B cell (primary cell): ENCODE measurements around the gene MDGA2.

Experiments used
- EZH2 ChIP-seq: IDR thresholded peaks from 2 replicates; pipeline ENCODE4 v1.6.1; 2012; ENCODE audit warnings: borderline replicate concordance, low read depth, mild to moderate bottlenecking, moderate library complexity, low read length; ENCODE audit not compliant: insufficient read depth, poor library complexity, severe bottlenecking
- TF ChIP-seq, protein P1 (sequence below): fragments of 200-600 bp; IDR thresholded peaks from one replicate; pipeline ENCODE4 v1.8.0; 2022; ENCODE audit warnings: antibody characterized with exemption, mild to moderate bottlenecking

DNA sequence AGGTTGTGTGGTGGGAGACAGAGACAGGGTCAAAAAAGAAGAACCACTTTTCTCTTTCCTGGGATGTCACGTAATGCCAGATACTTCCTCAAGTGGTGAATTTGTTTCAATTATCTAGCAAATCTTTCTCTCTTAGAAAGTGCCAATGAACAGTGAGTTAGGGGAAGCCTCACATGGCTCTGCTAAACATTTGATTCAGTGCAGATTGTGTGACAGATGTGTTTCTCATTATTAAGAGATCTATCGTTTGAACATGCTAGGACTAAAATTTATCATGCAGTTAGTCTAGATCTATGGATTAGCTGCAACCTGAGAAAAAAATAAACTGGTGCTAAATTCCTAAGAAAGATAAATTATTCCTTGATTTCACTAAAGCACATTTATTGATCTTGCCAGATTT lies 247.8 kb downstream of the MDGA2 start:
- TF ChIP-seq, protein P1, sequence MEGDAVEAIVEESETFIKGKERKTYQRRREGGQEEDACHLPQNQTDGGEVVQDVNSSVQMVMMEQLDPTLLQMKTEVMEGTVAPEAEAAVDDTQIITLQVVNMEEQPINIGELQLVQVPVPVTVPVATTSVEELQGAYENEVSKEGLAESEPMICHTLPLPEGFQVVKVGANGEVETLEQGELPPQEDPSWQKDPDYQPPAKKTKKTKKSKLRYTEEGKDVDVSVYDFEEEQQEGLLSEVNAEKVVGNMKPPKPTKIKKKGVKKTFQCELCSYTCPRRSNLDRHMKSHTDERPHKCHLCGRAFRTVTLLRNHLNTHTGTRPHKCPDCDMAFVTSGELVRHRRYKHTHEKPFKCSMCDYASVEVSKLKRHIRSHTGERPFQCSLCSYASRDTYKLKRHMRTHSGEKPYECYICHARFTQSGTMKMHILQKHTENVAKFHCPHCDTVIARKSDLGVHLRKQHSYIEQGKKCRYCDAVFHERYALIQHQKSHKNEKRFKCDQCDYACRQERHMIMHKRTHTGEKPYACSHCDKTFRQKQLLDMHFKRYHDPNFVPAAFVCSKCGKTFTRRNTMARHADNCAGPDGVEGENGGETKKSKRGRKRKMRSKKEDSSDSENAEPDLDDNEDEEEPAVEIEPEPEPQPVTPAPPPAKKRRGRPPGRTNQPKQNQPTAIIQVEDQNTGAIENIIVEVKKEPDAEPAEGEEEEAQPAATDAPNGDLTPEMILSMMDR = no peak
- TF ChIP-seq EZH2 = no peak
